Ishikawa (cell line): ENCODE data around the gene INMT.

Experiments used
- CEBPB ChIP-seq: IDR thresholded peaks from 2 replicates; pipeline ENCODE4 v1.6.1; 2012
- CREB1 ChIP-seq: IDR thresholded peaks from 2 replicates; pipeline ENCODE4 v1.6.1; 2012; ENCODE audit warnings: low read depth
- EGR1 ChIP-seq: IDR thresholded peaks from 2 replicates; pipeline ENCODE4 v1.6.1; 2012
- EP300 ChIP-seq: IDR thresholded peaks from 2 replicates; pipeline ENCODE4 v1.6.1; 2012; ENCODE audit warnings: borderline replicate concordance
- FOXM1 ChIP-seq: IDR thresholded peaks from 2 replicates; pipeline ENCODE4 v1.6.1; 2012; ENCODE audit warnings: low read depth, borderline replicate concordance
- NFIC ChIP-seq: IDR thresholded peaks from 2 replicates; pipeline ENCODE4 v1.6.1; 2012
- RAD21 ChIP-seq: IDR thresholded peaks from 2 replicates; pipeline ENCODE4 v1.6.1; 2012; ENCODE audit warnings: low read depth
- TAF1 ChIP-seq: IDR thresholded peaks from 2 replicates; pipeline ENCODE4 v1.6.1; 2012; ENCODE audit warnings: low read depth, mild to moderate bottlenecking
- TEAD4 ChIP-seq: IDR thresholded peaks from 2 replicates; pipeline ENCODE4 v1.6.1; 2012
- YY1 ChIP-seq: IDR thresholded peaks from 2 replicates; pipeline ENCODE4 v1.6.1; 2012; ENCODE audit warnings: low read depth
- ZBTB7A ChIP-seq: IDR thresholded peaks from 2 replicates; pipeline ENCODE4 v1.6.1; 2012; ENCODE audit warnings: low read depth
- TF ChIP-seq, protein P1 (sequence below): IDR thresholded peaks from 2 replicates; pipeline ENCODE4 v1.6.1; 2012
- TF ChIP-seq, protein P2 (sequence below): IDR thresholded peaks from 2 replicates; pipeline ENCODE4 v1.6.1; 2012; ENCODE audit warnings: low read depth, mild to moderate bottlenecking

DNA sequence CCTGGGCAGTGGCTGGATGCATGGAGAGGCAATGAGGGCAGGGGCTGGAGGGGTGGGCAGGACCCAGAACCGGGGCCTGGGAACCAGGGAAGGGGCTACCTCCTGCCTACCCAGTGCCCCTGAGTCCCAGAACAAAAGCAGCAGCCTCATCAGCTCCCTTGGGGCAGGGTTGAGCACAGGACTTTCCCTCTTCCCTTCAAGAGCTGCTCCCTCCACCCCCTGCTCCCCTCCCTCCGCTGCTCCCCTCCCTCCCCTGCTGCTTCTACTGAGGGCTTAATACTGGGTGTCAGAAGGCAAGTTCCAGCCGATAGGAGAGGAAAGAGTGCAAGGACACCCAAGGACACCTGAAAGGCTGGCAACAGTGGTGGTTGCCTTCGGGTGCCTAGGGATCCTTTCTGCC, 28.2 kb upstream of the INMT start:
- no peak for TF ChIP-seq RAD21
- TF ChIP-seq ZBTB7A, result no peak
- TF ChIP-seq CREB1, result no peak
- TF ChIP-seq, protein P1, sequence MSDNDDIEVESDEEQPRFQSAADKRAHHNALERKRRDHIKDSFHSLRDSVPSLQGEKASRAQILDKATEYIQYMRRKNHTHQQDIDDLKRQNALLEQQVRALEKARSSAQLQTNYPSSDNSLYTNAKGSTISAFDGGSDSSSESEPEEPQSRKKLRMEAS, result no peak
- no peak for TF ChIP-seq EP300
- no peak for TF ChIP-seq CEBPB
- TF ChIP-seq, protein P2, sequence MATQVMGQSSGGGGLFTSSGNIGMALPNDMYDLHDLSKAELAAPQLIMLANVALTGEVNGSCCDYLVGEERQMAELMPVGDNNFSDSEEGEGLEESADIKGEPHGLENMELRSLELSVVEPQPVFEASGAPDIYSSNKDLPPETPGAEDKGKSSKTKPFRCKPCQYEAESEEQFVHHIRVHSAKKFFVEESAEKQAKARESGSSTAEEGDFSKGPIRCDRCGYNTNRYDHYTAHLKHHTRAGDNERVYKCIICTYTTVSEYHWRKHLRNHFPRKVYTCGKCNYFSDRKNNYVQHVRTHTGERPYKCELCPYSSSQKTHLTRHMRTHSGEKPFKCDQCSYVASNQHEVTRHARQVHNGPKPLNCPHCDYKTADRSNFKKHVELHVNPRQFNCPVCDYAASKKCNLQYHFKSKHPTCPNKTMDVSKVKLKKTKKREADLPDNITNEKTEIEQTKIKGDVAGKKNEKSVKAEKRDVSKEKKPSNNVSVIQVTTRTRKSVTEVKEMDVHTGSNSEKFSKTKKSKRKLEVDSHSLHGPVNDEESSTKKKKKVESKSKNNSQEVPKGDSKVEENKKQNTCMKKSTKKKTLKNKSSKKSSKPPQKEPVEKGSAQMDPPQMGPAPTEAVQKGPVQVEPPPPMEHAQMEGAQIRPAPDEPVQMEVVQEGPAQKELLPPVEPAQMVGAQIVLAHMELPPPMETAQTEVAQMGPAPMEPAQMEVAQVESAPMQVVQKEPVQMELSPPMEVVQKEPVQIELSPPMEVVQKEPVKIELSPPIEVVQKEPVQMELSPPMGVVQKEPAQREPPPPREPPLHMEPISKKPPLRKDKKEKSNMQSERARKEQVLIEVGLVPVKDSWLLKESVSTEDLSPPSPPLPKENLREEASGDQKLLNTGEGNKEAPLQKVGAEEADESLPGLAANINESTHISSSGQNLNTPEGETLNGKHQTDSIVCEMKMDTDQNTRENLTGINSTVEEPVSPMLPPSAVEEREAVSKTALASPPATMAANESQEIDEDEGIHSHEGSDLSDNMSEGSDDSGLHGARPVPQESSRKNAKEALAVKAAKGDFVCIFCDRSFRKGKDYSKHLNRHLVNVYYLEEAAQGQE, result no peak
- TF ChIP-seq EGR1, result no peak
- TF ChIP-seq TEAD4, result no peak
- no peak for TF ChIP-seq TAF1
- TF ChIP-seq NFIC, result no peak
- no peak for TF ChIP-seq YY1
- TF ChIP-seq FOXM1, result no peak
